T follicular helper cell (primary cell): ENCODE data around the gene MYLK.
"Not testable (repeated sequence)": the region's sequence is repeated elsewhere in the genome, so short reads cannot be mapped to it uniquely, and the experiment has no call there.

Experiments used
- DNase-seq: peaks from one replicate; pipeline ENCODE4 v3.0.0-alpha.2; 2020; ENCODE audit warnings: low read depth

MYLK gene

DNA sequence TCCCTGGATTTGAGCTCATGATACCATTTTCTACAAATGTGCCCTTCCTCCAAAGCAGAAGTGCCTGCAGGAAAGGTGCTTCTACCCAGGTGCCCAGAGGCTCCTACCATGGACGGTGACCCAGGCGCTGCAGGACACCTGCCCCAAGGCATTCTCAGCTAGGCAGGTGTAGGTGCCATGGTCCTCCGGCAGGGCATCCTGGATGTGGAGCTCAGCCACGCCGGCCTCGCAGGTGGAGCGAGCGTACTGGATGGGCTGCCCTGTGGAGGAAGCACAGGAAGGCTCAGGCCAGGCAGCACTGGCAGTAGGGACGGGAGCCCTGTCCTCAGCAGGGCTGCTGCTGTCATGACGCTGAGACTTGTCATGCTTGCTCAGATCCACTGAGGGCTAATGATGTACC lies 162.1 kb downstream of the MYLK start:
- DNase-seq = no peak

- DNase-seq = not testable (repeated sequence)
These were observed 162.9 kb downstream of the MYLK start for GRCh38 chr3:123721095-123721689.

- DNase-seq = no peak
These were observed 163.5 kb downstream of the MYLK start for GRCh38 chr3:123720638-123721037.

DNA sequence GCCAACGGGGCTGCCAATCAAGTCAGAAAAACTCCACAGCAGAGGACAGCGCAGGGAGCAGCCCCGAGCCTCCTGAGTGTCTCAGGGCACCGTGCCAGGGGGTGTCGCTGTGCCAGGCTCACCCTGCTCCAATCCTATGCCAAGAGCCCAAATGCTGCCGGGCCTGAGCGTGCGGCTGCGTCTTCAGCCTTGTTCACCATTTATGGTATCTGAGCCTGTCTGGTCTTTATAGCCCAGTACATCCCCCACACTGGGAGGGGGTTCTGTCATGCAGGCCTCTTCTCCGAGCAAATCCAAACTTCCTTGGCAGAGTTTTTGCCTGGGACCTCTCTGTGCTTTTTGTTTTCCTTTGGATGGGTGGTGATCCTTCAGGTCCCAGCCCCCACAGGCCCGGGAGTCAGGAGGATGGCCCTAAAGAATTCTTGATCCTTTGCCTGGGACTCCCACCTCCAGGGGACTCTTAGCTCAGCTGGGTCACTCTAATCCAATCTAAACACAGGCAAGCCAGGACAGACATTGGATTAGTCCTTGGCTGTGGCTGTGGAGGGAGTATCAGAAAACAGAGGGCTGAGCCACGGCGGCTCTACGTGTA lies 164.2 kb downstream of the MYLK start:
- no peak for DNase-seq

DNA sequence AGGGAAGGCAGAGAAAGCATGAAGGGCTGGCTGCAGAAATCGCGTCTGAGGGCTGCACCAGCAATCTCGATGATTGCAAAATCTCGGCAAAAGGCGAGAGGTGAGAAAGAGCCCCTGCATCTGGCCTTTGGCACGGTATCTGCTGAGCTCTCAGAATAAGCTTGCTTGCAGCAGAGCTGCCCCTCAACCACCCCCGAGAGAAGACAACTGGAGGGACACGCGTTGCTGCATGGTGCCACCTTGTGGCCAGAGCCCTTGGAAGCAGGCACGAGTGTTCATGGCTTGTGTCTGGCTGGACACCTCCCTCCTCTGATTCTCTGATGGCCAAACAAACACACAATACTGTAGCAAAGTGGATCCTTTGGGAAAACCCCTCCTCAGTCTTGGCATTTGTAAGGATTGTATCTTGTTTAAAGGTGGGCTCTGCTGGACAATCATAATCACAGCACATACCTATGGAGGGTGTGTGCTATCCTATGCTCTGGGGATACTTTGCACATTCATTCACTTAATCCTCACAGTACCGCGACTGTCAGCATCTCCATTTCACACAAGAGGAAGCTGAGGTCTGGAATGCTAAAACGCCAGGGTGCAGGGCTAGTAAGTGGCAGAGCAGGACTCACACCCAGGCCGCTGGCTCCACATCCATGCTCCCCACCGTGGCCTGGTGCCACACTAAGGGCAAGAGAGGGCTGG lies 164.9 kb downstream of the MYLK start:
- peak; percentile 10 for DNase-seq

DNA sequence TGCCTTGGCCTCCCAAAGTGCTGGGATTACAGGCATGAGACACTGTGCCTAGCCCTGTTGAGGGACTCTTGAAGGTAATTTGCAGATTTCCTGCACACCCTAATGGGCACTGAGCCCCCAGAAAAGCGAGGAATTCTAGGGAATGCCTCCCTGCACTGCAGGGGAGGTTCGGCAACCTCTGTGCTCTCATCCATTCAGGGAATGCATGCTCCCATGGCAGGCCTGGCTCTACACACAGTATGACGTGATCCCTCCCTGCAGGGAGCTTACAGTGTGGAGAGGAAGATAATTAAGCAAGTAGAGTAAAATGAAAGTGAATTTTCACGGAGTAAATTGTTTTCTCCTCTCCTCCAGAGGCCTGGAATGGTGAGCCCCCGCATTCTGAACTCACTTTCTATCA lies 166.0 kb downstream of the MYLK start:
- DNase-seq = no peak

DNA sequence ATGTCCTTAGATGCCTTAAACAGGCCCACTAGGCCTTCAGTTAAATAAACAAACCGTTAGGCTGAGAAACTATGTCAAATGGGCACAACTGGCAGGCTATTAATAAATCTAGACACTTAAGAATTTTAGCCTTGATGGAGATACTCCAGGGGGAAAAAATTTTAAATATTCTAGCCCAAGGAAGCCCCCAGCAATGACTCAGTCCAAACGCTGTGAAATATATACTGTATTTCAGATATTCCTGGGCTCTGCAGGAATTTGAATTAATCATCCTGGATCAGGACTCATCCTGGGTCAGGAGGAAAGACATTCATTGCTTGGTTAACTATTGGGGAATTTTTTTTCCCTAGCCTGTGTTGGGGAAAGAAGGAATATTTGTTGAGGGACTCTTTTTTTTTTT lies 166.7 kb downstream of the MYLK start:
- not testable (repeated sequence) for DNase-seq

DNA sequence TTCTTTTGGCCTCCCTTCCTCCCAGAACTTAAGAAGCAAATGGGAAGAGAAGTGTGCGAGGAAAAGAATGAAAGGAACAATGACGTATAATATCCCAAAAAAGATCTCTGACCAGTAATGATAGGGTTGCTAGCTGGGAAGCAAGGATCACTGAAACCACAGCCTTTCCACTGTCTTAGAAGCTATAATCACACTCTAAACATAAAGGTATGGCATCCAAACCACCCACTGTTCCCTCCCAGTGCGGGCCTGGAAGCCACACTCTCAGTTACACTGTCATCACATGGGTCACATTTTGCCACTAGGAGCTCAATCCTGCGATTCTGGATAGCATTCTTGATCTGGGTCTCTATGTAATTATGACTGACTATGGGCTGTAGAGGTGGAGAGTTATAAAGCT lies 167.7 kb downstream of the MYLK start:
- DNase-seq = no peak

DNA sequence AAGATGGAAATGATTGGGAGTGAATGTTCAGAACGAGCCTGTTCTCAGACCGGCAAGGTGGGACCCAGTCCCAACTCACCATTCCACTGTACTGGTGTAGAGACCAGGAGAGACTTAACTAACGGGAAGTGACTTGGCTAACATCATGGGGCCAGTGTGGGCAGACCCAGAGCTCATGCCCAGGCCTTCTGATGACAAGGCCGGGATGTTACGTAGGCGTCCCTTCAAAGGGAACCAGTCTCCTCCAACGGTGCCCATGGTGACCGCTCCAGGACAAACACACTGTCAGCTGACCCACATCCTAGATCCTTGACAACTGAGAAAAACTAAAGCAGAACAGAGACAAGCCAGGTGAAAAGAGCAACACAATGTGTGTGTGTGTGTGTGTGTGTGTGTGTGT lies 170.9 kb downstream of the MYLK start:
- no peak for DNase-seq

- no peak for DNase-seq
These were observed 171.9 kb downstream of the MYLK start for GRCh38 chr3:123712077-123712860.

GRCh38 chr3:123711356-123711755 lies 172.8 kb downstream of the MYLK start:
- no peak for DNase-seq

- no peak for DNase-seq
These were observed 175.6 kb downstream of the MYLK start for GRCh38 chr3:123708531-123708930.

DNA sequence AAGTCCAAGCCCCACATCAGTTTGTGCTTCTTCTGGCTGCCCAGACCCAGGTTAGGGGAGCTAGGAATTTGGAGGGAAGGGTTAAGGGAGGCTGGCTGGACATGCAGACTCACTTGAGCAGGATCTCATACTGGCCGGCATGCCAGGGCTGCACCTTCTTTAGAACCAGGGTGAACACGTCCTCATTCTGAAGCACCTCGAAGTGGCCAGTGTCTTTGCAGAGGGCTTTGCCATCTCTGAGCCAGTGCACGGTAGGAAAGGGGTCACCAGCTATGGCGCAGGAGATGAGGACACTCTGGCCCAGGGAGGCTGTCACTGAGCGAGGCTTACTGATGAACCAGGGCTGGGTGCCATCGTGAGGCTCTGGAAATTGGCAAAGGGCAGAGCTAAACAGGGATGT lies 176.5 kb downstream of the MYLK start:
- not testable (repeated sequence) for DNase-seq

DNA sequence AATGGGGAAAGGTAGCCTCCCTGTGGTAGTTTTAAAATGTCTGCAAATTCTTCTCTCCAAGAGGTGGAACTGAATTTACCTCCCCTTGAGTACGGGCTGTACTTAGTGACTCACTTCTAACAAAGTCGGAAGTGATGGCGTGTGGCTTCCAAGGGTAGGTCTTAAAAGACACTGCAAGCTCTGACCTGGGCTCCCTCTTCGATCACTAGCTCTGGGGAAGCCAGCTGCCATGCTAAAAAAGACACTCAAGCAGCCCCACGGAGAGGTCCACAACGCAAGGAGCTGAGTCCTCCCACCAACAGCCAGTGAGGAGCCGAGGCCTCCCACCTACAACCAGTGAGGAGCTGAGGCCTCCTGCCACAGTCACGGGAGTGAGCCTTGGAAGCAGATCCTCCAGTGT lies 177.3 kb downstream of the MYLK start:
- DNase-seq = no peak

- no peak for DNase-seq
These were observed 178.4 kb downstream of the MYLK start for GRCh38 chr3:123705488-123706285.

DNA sequence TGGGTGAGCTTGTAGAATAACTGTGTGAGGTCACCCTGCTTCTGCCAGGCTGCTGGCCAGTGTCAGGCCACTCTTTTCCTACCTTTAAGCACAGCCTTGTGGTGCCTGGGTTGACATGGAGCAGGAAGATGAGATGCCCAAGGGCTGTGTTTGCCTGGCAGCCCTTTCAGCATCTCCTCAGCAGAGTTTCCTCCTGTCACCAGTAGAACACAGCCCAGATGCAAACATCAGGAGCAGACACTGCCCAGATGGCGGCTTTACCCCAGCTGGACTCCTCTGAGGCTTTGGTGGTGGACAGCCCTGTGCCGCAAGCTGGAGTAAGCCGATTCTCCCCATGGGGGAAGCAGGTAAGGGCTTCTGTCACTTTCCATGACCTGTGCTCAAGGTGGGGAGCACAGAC lies 180.5 kb downstream of the MYLK start:
- DNase-seq = not testable (repeated sequence)

DNA sequence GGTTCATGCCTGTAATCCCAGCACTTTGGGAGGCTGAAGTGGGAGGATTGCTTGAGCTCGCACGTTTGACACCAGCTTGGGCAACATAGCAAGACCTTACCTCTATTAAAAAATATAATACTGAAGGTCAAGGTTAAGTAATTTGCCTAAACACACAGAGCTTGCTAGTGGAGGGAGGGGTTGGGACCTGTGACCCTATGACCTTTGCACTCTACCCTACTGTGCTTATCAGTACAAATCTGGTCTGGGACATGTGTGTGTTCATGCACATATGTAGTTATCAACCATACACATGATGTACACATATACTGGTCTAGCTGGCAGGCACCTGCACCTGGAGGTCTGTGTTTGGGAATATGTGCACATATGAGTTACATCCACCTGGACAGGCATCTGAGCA lies 181.4 kb downstream of the MYLK start:
- DNase-seq = no peak

DNA sequence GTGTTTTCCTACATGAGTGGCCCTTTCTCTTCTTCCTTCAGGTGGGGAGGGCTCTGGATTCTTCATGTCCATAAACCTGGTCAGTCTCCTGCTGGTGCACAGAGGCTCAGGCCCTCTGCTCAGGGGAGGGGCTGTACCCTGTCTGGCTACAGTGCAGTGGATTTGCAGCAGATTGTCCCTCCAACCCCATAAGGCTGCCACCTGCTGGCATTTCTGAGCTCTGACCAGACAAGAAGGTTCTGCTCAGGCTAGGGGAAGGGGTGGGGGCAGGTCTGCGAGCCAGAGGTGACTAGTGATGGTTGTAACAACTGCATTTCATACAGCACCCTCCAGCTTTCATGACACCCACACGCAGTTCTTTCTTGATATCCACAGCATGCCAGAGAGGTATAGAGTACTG lies 182.1 kb downstream of the MYLK start:
- not testable (repeated sequence) for DNase-seq

GRCh38 chr3:123700791-123701722 lies 183.1 kb downstream of the MYLK start:
- no peak for DNase-seq

- no peak for DNase-seq
These were observed 185.3 kb downstream of the MYLK start for GRCh38 chr3:123698813-123699212.

DNA sequence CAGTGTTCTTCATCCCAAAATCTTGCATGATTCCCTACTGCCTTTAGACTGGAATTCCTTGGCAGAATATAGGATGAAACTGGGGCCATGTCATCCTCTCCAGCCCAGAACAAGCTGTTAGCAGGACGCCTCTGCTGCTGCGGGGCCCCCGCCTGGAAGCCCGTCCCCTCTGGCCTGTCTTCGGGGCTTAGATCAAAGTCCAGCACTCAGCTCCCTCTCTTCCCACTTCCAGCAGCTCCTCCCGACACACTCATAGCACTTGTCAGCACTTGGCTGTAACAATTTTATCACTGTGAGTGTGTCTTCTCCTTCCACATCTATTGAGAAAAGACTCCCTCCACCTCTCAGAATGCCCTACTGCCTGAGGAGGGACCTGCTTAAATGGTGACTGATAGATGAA lies 187.3 kb downstream of the MYLK start:
- DNase-seq = no peak
